AG09319 (cell line): ENCODE results near the gene ZNF362.

Source experiments
- DNase-seq: peaks from one replicate; pipeline ENCODE4 v3.0.0-alpha.2; 2010; ENCODE audit warnings: low read depth; ENCODE audit errors: extremely low read depth
- CTCF ChIP-seq: IDR thresholded peaks from 2 replicates; pipeline ENCODE4 v1.5.1; 2011; ENCODE audit warnings: low read depth, mild to moderate bottlenecking, inconsistent platforms, low read length, moderate library complexity

The ZNF362 gene, protein sequence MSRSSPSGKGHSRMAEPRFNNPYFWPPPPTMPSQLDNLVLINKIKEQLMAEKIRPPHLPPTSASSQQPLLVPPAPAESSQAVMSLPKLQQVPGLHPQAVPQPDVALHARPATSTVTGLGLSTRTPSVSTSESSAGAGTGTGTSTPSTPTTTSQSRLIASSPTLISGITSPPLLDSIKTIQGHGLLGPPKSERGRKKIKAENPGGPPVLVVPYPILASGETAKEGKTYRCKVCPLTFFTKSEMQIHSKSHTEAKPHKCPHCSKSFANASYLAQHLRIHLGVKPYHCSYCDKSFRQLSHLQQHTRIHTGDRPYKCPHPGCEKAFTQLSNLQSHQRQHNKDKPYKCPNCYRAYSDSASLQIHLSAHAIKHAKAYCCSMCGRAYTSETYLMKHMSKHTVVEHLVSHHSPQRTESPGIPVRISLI

GRCh38 chr1:33256471-33257206 is at the start of gene ZNF362:
TSS of gene ZNF362 (plus strand) at chr1:33256492. CDS start at chr1:33270575, 14,083 bp downstream.
- peak; percentile 2 for TF ChIP-seq CTCF
- peak; percentile 36 for DNase-seq

DNA sequence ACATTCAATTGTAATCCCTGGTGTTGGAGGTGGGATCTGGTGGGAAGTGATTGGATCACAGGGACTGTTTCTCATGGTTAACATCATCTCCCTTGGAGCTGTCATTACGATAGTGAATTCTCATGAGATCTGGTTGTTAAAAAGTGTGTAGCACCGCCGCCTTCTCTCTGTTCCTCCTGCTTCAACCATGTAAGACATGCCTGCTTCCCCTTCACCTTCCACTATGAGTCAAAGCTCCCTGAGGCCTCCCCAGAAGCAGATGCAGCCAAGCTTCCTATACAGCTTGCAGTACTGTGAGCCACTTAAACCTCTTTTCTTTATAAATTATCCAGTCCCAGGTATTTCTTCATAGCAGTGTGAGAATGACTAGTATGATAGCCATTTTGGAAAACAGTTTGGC is 44.3 kb upstream of the ZNF362 start:
- no peak for DNase-seq
- no peak for TF ChIP-seq CTCF

- TF ChIP-seq CTCF, result no peak
- no peak for DNase-seq
Observed at GRCh38 chr1:33219886-33220661, 36.2 kb upstream of the ZNF362 start.

DNA sequence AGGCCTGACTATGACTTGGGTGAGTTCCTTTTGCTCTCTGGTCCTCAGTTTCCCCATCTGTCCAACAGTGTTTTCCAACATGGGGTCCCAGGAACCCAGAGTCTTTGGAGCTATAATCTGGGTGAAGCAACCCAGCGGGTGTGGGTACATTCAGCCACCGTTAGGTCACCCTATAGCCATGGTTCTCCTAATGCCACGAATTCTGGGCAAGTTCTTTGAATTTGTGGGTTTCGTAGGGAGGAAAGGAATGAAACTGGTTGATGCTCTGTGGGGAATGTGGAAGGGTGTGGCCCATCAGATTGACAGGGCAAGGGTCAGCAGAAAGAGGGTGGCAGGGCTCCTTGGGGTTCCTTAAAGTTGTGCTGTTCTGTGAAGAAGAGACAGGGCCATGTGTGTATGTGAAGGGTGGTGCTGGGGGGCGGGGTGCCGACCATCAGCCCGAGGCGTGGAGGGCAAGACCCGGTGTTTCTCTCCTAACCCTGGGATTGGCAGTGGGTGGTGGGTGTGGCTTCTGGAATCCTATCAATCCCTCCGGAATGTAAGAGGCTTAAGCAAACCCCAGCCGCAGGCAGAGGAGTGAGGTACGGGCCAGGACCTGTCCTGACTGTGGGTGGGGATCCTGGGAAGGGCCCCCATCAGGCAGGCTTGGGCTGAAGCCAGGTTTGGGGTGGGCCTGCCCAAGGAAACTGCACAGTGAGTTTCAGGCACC is 35.5 kb upstream of the ZNF362 start:
- DNase-seq, result no peak
- TF ChIP-seq CTCF, result no peak

- DNase-seq, result no peak
- TF ChIP-seq CTCF, result no peak
Observed at GRCh38 chr1:33221385-33221758, 34.9 kb upstream of the ZNF362 start.

GRCh38 chr1:33222381-33222780 is 33.9 kb upstream of the ZNF362 start:
- DNase-seq, result no peak
- TF ChIP-seq CTCF, result no peak
